22Rv1 (cell line): ENCODE measurements around the gene UBC.

ENCODE experiments used
- H3K27ac ChIP-seq: fragments of 450-650 bp; 2 replicates; pipeline ENCODE4 v1.5.1; 2017
- ZFX ChIP-seq: fragments of 450-650 bp; IDR thresholded peaks from 2 replicates; pipeline ENCODE4 v1.6.1; 2017; ENCODE audit warnings: antibody characterized with exemption, borderline replicate concordance
- TF ChIP-seq, protein P1 (sequence below): fragments of 450-650 bp; IDR thresholded peaks from 2 replicates; pipeline ENCODE4 v1.5.1; 2017; ENCODE audit warnings: mild to moderate bottlenecking

UBC gene

GRCh38 chr12:124952295-124952694, 37.8 kb upstream of the UBC start:
- TF ChIP-seq, protein P1, sequence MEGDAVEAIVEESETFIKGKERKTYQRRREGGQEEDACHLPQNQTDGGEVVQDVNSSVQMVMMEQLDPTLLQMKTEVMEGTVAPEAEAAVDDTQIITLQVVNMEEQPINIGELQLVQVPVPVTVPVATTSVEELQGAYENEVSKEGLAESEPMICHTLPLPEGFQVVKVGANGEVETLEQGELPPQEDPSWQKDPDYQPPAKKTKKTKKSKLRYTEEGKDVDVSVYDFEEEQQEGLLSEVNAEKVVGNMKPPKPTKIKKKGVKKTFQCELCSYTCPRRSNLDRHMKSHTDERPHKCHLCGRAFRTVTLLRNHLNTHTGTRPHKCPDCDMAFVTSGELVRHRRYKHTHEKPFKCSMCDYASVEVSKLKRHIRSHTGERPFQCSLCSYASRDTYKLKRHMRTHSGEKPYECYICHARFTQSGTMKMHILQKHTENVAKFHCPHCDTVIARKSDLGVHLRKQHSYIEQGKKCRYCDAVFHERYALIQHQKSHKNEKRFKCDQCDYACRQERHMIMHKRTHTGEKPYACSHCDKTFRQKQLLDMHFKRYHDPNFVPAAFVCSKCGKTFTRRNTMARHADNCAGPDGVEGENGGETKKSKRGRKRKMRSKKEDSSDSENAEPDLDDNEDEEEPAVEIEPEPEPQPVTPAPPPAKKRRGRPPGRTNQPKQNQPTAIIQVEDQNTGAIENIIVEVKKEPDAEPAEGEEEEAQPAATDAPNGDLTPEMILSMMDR = no peak
- TF ChIP-seq ZFX = no peak
- no peak overlapping the region for H3K27ac ChIP-seq

GRCh38 chr12:124949779-124950728, 35.6 kb upstream of the UBC start:
- TF ChIP-seq ZFX = no peak
- TF ChIP-seq, protein P1 = no peak
- no peak overlapping the region for H3K27ac ChIP-seq

- no peak for TF ChIP-seq ZFX
- TF ChIP-seq, protein P1 = no peak
Observed at GRCh38 chr12:124949066-124949465, 34.6 kb upstream of the UBC start.

DNA sequence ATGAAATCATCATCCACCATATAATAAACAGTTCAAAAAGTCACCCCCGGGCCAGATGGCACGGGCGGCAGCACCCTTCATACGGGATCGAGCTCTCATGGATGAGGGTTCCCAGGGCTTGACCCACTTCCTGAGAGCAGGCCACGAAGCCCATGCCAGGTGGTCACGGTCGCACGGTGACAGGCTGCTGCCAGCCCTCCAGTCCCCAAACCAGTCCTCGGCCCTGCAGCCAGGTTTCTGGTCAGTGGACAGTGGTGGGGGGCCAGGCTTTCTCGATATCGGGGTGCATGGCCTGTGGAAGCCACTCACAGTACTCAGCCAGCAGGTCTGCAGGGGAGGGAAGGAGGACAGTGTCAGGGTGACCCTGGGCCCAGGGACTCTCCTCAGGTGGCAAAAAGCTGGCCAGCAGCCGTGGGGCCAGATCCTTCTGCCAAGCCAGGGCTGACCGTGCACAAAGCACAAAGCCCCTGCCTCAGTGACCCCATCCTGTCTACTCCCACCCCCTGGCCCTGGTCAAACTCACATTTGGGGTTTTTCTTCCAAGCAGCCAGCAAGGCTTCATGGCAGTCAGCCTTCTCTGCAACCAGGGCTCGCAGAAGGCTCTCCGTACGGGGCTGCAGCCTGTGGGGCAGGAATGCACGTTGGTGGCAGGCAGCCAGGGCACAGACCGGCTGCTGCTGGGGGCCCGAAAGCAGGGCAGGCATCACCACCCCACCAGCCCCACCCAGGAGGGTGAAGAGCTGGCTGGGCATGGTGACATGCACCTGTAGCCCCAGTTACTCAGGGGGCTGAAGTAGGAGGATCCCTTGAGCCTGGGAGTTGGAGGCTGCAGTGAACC, 33.3 kb upstream of the UBC start:
- TF ChIP-seq, protein P1 = no peak
- TF ChIP-seq ZFX = no peak
- H3K27ac ChIP-seq = no peak overlapping the region

More at GRCh38 chr12:124949066-124949465, 34.6 kb upstream of the UBC start:
- H3K27ac ChIP-seq = no peak overlapping the region

DNA sequence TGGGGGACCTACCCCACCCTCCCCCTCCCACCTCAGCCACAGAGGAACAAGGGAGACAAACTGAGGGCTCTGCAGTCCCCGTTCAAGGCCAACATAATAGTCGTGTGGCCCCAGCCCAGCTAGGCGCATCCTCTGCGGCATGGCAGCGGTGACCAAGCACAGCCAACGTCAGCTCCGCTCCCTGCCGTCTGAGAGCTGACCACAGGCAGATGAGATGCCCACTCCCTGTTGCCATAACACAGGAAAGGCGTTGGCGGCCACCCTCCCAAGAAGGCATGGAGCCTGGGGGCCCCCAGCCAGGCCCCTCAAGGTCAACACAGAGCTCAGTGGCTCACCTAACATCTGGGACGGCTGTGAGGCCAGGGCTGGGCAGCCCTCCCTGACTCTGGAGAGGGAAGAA, 32.6 kb upstream of the UBC start:
- TF ChIP-seq, protein P1 = no peak
- no peak for TF ChIP-seq ZFX
- no peak overlapping the region for H3K27ac ChIP-seq

- TF ChIP-seq, protein P1 = no peak
- no peak for TF ChIP-seq ZFX
- no peak overlapping the region for H3K27ac ChIP-seq
Observed at GRCh38 chr12:124946447-124946793, 32.0 kb upstream of the UBC start.

- TF ChIP-seq, protein P1 = no peak
- TF ChIP-seq ZFX = no peak
- H3K27ac ChIP-seq = peak overlapping the region; percentile 96
Observed at GRCh38 chr12:124941170-124941527, 26.7 kb upstream of the UBC start.
